ENCODE results near the gene SLC39A5. TPM values are rescaled to one million over a fixed set of nuclear protein-coding genes. Genes with fewer than 3 reads are reported as not detected.
"Not testable (repeated sequence)": the region's sequence is repeated elsewhere in the genome, so short reads cannot be mapped to it uniquely, and the experiment has no call there.

Gene SLC39A5
- 0.20 TPM for polyA plus RNA-seq (2013, experiment 1 of 2)
- 0.51 TPM for polyA plus RNA-seq (2013, experiment 2 of 2)

- H3K9me3 ChIP-seq (ENCODE audit: insufficient read depth, low read depth, low read length) = no peaks in the 10 kb centered on the region
- H3K4me3 ChIP-seq (ENCODE audit: low read length) = no peak within 1 kb of the TSS
- no peak within 1 kb of the TSS for H3K9ac ChIP-seq (ENCODE audit: low read depth, low read length)
- H3K36me3 ChIP-seq (ENCODE audit: insufficient read depth, low read length) = 0 out of 2 replicates have a peak, but pooled peaks cover 2% of the 10 kb centered on the region
- 84% methylated on average over 4 of the region's 4 CpGs for WGBS
- H3K4me1 ChIP-seq (ENCODE audit: insufficient read depth, low read length) = no peaks in the 10 kb centered on the region; the same call in 1 of the 2 replicates
- no peaks in the 10 kb centered on the region for H3K27me3 ChIP-seq (ENCODE audit: insufficient read depth, low read length)
- H3K27ac ChIP-seq (ENCODE audit: low read depth, low read length) = no peak within 1 kb of the TSS
These were observed at the start of gene SLC39A5 for GRCh38 chr12:56229916-56230431. Gene SLC39A5 (plus strand): TSS chr12:56230051. CDS start chr12:56231275, 1,224 bp downstream.

GRCh38 chr12:56186957-56187356 lies 42.9 kb upstream of the SLC39A5 start:
- no peaks in the 10 kb centered on the region for H3K9me3 ChIP-seq (ENCODE audit: insufficient read depth, low read depth, low read length)
- peaks cover 11% of the 10 kb centered on the region for H3K4me1 ChIP-seq (ENCODE audit: insufficient read depth, low read length)
- peaks cover 52% of the 10 kb centered on the region for H3K36me3 ChIP-seq (ENCODE audit: insufficient read depth, low read length)
- WGBS = 97% methylated on average over 2 of the region's 2 CpGs
- H3K9ac ChIP-seq (ENCODE audit: low read depth, low read length) = no peak overlapping the region
- no peaks in the 10 kb centered on the region for H3K27me3 ChIP-seq (ENCODE audit: insufficient read depth, low read length)
- no peak overlapping the region for H3K27ac ChIP-seq (ENCODE audit: low read depth, low read length)
- H3K4me3 ChIP-seq (ENCODE audit: low read length) = peak overlapping the region; percentile 96; the same call in 1 of the 2 replicates

- Histone ChIP-seq H3K27me3 (ENCODE audit: insufficient read depth, low read length) (no peaks in the 10 kb centered on the region), H3K4me3 (ENCODE audit: low read length) (peak overlapping the region; percentile 96), H3K36me3 (ENCODE audit: insufficient read depth, low read length) (peaks cover 40% of the 10 kb centered on the region), H3K9ac (ENCODE audit: low read depth, low read length) (peak overlapping the region; percentile 82), H3K9me3 (ENCODE audit: insufficient read depth, low read depth, low read length) (no peaks in the 10 kb centered on the region), H3K27ac (ENCODE audit: low read depth, low read length) (peak overlapping the region; percentile 96), H3K4me1 (ENCODE audit: insufficient read depth, low read length) (peaks cover 11% of the 10 kb centered on the region)
- WGBS = 14% methylated on average over 10 of the region's 10 CpGs
These were observed 41.6 kb upstream of the SLC39A5 start for GRCh38 chr12:56188131-56188777.

GRCh38 chr12:56188778-56189098 lies 41.1 kb upstream of the SLC39A5 start:
- peaks cover 11% of the 10 kb centered on the region for H3K4me1 ChIP-seq (ENCODE audit: insufficient read depth, low read length)
- under 1% methylated on average over 17 of the region's 17 CpGs for WGBS
- H3K9ac ChIP-seq (ENCODE audit: low read depth, low read length) = peak overlapping the region; percentile 82
- peak overlapping the region; percentile 96 for H3K4me3 ChIP-seq (ENCODE audit: low read length)
- H3K9me3 ChIP-seq (ENCODE audit: insufficient read depth, low read depth, low read length) = no peaks in the 10 kb centered on the region
- H3K27me3 ChIP-seq (ENCODE audit: insufficient read depth, low read length) = no peaks in the 10 kb centered on the region
- H3K27ac ChIP-seq (ENCODE audit: low read depth, low read length) = peak overlapping the region; percentile 96
- peaks cover 35% of the 10 kb centered on the region for H3K36me3 ChIP-seq (ENCODE audit: insufficient read depth, low read length)

GRCh38 chr12:56189099-56189917 lies 40.5 kb upstream of the SLC39A5 start, which contains the start of gene SMARCC2:
Gene SMARCC2 (minus strand): TSS chr12:56189483. CDS start chr12:56189461, 22 bp downstream.
- Histone ChIP-seq H3K27me3 (ENCODE audit: insufficient read depth, low read length) (no peaks in the 10 kb centered on the region), H3K4me3 (ENCODE audit: low read length) (peak within 1 kb of the TSS; percentile 96), H3K36me3 (ENCODE audit: insufficient read depth, low read length) (peaks cover 30% of the 10 kb centered on the region), H3K27ac (ENCODE audit: low read depth, low read length) (peak within 1 kb of the TSS; percentile 96), H3K9ac (ENCODE audit: low read depth, low read length) (peak within 1 kb of the TSS; percentile 90), H3K4me1 (ENCODE audit: insufficient read depth, low read length) (peaks cover 11% of the 10 kb centered on the region), H3K9me3 (ENCODE audit: insufficient read depth, low read depth, low read length) (no peaks in the 10 kb centered on the region)
- under 1% methylated on average over 93 of the region's 93 CpGs for WGBS

- peak overlapping the region; percentile 82 for H3K27ac ChIP-seq (ENCODE audit: low read depth, low read length)
- WGBS = 2% methylated on average over 41 of the region's 42 CpGs
These were observed 39.7 kb upstream of the SLC39A5 start for GRCh38 chr12:56189918-56190694.

GRCh38 chr12:56190695-56191155 lies 39.1 kb upstream of the SLC39A5 start:
- peak overlapping the region; percentile 59 for H3K9ac ChIP-seq (ENCODE audit: low read depth, low read length)
- H3K36me3 ChIP-seq (ENCODE audit: insufficient read depth, low read length) = peaks cover 19% of the 10 kb centered on the region
- H3K27me3 ChIP-seq (ENCODE audit: insufficient read depth, low read length) = no peaks in the 10 kb centered on the region
- H3K27ac ChIP-seq (ENCODE audit: low read depth, low read length) = peak overlapping the region; percentile 20; the same call in 1 of the 2 replicates
- 39% methylated on average over 9 of the region's 9 CpGs for WGBS
- no peaks in the 10 kb centered on the region for H3K9me3 ChIP-seq (ENCODE audit: insufficient read depth, low read depth, low read length)
- peaks cover 11% of the 10 kb centered on the region for H3K4me1 ChIP-seq (ENCODE audit: insufficient read depth, low read length)
- H3K4me3 ChIP-seq (ENCODE audit: low read length) = peak overlapping the region; percentile 96

More at GRCh38 chr12:56189918-56190694, 39.7 kb upstream of the SLC39A5 start:
- peak overlapping the region; percentile 86 for H3K9ac ChIP-seq (ENCODE audit: low read depth, low read length)
- H3K36me3 ChIP-seq (ENCODE audit: insufficient read depth, low read length) = peaks cover 22% of the 10 kb centered on the region
- no peaks in the 10 kb centered on the region for H3K27me3 ChIP-seq (ENCODE audit: insufficient read depth, low read length)
- H3K9me3 ChIP-seq (ENCODE audit: insufficient read depth, low read depth, low read length) = no peaks in the 10 kb centered on the region
- H3K4me3 ChIP-seq (ENCODE audit: low read length) = peak overlapping the region; percentile 96
- peaks cover 11% of the 10 kb centered on the region for H3K4me1 ChIP-seq (ENCODE audit: insufficient read depth, low read length)

GRCh38 chr12:56192582-56192981 lies 37.3 kb upstream of the SLC39A5 start:
- Histone ChIP-seq H3K4me1 (ENCODE audit: insufficient read depth, low read length) (peaks cover 15% of the 10 kb centered on the region), H3K9ac (ENCODE audit: low read depth, low read length) (no peak overlapping the region), H3K27ac (ENCODE audit: low read depth, low read length) (no peak overlapping the region), H3K9me3 (ENCODE audit: insufficient read depth, low read depth, low read length) (no peaks in the 10 kb centered on the region), H3K36me3 (ENCODE audit: insufficient read depth, low read length) (0 out of 2 replicates have a peak, but pooled peaks cover 2% of the 10 kb centered on the region), H3K4me3 (ENCODE audit: low read length) (no peak overlapping the region), H3K27me3 (ENCODE audit: insufficient read depth, low read length) (no peaks in the 10 kb centered on the region)

- H3K27ac ChIP-seq (ENCODE audit: low read depth, low read length) = no peak overlapping the region
- WGBS = 38% methylated on average over 1 of the region's 1 CpG
- peaks cover 9% of the 10 kb centered on the region for H3K4me1 ChIP-seq (ENCODE audit: insufficient read depth, low read length)
- H3K4me3 ChIP-seq (ENCODE audit: low read length) = no peak overlapping the region
- H3K27me3 ChIP-seq (ENCODE audit: insufficient read depth, low read length) = no peaks in the 10 kb centered on the region
- H3K9ac ChIP-seq (ENCODE audit: low read depth, low read length) = no peak overlapping the region
- no peaks in the 10 kb centered on the region for H3K36me3 ChIP-seq (ENCODE audit: insufficient read depth, low read length)
- H3K9me3 ChIP-seq (ENCODE audit: insufficient read depth, low read depth, low read length) = no peaks in the 10 kb centered on the region
These were observed 36.7 kb upstream of the SLC39A5 start for GRCh38 chr12:56193025-56193578.

- not testable (repeated sequence) for H3K4me1 ChIP-seq (ENCODE audit: insufficient read depth, low read length); H3K9ac ChIP-seq (ENCODE audit: low read depth, low read length); H3K4me3 ChIP-seq (ENCODE audit: low read length); H3K9me3 ChIP-seq (ENCODE audit: insufficient read depth, low read depth, low read length); H3K27me3 ChIP-seq (ENCODE audit: insufficient read depth, low read length); H3K36me3 ChIP-seq (ENCODE audit: insufficient read depth, low read length); H3K27ac ChIP-seq (ENCODE audit: low read depth, low read length)
- 90% methylated on average over 10 of the region's 11 CpGs for WGBS
These were observed 32.9 kb upstream of the SLC39A5 start for GRCh38 chr12:56196818-56197550.

Measured in HUES64 (cell line).